K562 treated with DMSO at 1 percent for 12 hours (cell line): ENCODE data around the gene TYRO3. TPM values are rescaled to one million over a fixed set of nuclear protein-coding genes. Genes with fewer than 3 reads are reported as not detected.

ENCODE experiments used
- total RNA-seq: library from RNA; unstranded; fragments of 300-600 nt; gene quantifications from 2 replicates; pipeline ENCODE4 v1.2.3, GENCODE V29; 2022; ENCODE audit not compliant: insufficient read depth

Gene TYRO3
- total RNA-seq = 19.1 and 22.3 TPM in 2 replicates

DNA sequence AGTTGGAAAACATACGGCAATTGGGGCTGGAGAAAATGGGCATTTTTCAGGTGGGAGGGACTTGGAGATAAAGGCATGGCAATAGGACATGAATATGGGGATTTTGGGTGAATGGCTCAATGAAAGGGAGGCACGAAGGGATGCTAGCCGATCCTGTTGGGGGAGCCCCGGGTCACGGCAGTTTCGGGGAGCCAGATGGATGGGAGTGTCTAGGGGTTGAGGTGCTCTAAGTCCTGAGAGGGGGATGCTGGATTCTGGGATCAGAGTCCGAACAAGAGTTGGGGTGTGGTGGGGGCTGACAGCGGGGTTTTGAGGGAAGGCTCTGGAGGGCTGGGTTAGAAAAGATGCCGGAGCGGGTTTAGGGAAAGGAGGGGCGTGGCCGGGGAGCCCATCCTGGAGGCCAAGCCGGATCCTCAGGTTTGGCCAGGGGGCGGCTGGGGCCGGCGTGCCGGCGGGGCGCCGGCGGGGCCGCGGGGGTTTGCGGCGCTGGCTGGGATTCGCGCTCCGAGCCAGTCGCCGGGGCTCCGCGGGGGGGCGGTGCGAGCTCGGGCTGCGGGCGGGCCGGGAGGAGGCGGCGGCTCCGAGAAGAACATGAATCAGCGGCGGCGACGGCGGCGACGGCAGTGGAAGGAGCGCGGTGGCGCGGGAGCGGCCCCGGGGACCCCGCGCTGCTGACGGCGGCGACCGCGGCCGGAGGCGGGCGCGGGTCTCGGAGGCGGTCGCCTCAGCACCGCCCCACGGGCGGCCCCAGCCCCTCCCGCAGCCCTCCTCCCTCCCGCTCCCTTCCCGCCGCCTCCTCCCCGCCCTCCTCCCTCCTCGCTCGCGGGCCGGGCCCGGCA is at the start of gene TYRO3:
Gene TYRO3 (plus strand): TSS at position 813 of the 839 bp plus-strand sequence. CDS start 46 bp downstream, outside the sequence.

DNA sequence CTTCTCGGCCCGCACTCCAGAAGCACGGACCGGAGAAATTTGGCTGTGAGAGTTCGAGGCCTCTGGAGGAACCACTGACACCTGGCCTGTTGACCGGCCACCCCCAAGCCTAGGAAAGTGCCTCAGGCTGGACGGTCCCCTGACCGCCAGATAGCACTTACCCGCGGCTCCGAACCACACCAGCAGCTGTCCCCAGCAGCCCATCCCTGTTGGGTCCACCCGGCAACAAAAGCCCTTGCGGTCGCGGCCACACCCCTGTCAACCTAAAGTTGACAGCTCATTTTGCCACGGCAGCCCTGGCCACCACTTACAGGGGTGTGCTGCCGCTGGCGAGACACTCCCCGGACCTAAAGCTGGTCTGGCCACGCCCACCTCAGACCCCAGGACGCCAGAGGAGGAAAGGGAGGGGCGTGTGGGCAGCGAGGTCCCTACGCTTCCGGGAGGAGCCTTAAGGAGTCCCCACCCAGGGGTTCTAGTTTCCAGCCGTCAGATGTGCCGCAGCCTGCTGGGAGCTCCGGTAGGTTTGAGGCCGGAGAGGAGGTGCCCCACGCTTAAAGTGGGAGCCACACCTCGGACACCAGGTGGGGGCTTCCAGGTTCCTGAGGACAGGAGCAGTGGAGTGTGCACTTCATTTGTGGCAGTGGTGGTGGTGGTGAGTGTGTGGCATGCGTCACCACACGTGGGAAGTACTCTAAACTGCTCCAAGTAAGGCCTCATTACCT is 45.3 kb upstream of the TYRO3 start, which contains the start of gene LTK:
Gene LTK (minus strand): TSS at position 322 of the 722 bp plus-strand sequence. CDS start 118 bp downstream, at position 204.

Other genes with a start within 250 kb of the TYRO3 start
- 71.3 and 86.3 TPM in 2 replicates for gene OIP5, start 226.6 kb upstream of the TYRO3 start, total RNA-seq
- 63.4 and 166 TPM in 2 replicates for gene NUSAP1, start 226.3 kb upstream of the TYRO3 start, total RNA-seq
- 17.9 and 26.6 TPM in 2 replicates for gene NDUFAF1, start 156.7 kb upstream of the TYRO3 start, total RNA-seq
- 18.4 and 32.6 TPM in 2 replicates for gene RTF1, start 142.1 kb upstream of the TYRO3 start, total RNA-seq
- gene ITPKA, start 65.3 kb upstream of the TYRO3 start, total RNA-seq = 70.1 and 89.4 TPM in 2 replicates
- gene LTK, start 45.4 kb upstream of the TYRO3 start, total RNA-seq = 10.8 and 16.6 TPM in 2 replicates
- 21.7 and 40.3 TPM in 2 replicates for gene RPAP1, start 15.0 kb upstream of the TYRO3 start, total RNA-seq
- gene MGA, start 101.2 kb downstream of the TYRO3 start, total RNA-seq = 1.5 and 16.1 TPM in 2 replicates
- gene MAPKBP1, start 215.3 kb downstream of the TYRO3 start, total RNA-seq = 4.6 and 14.1 TPM in 2 replicates